ENCODE data around the gene TSKS. TPM values are rescaled to one million over a fixed set of nuclear protein-coding genes. Genes with fewer than 3 reads are reported as not detected.

The TSKS gene
- total and polyA plus RNA-seq, 3 experiments from 2014 or later = 0.42 to 0.79 TPM; not detected in 1

DNA sequence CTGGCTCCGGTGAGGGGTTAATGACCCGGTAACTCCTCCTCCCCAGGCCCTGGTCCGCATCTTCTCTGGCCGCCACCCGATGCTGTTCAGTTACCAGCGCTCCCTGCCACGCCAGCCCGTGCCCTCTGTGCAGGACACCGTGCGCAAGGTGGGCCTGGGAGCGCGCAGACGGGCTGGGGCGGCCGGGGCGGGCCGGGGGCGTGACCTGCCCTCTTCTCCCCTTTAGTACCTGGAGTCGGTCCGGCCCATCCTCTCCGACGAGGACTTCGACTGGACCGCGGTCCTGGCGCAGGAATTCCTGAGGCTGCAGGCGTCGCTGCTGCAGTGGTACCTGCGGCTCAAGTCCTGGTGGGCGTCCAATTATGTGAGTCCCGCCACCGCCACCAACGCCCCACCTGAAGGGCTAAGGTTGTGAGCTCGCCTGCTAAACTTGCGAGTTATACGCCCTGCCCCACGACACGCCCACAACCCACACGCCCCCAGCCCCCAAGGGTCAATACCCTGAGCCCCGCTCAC is 61.8 kb downstream of the TSKS start:
- Mint-ChIP-seq H3K9me3 (no peaks in the 10 kb centered on the region), H3K27ac (no peak overlapping the region), H3K27me3 (peaks cover 0 to 8% of the 10 kb centered on the region in 2 donors), H3K4me3 (no peak overlapping the region), H3K36me3 (no peaks in the 10 kb centered on the region), H3K4me1 (no peaks in the 10 kb centered on the region)
- CTCF ChIA-PET = no interaction called here
- no peak overlapping the region for H3K4me3 ChIP-seq (ENCODE audit: low read length)
- no peaks in the 10 kb centered on the region for H3K9me3 ChIP-seq (ENCODE audit: low read length)
- H3K27ac ChIP-seq (ENCODE audit: low read depth, low read length) = no peak overlapping the region
- POLR2A ChIA-PET = no interaction called here
- H3K36me3 ChIP-seq (ENCODE audit: insufficient read depth, low read length) = no peaks in the 10 kb centered on the region
- DNase-seq = no peak
- no peaks in the 10 kb centered on the region for H3K4me1 ChIP-seq (ENCODE audit: insufficient read depth, low read length)
- H3K27me3 ChIP-seq (ENCODE audit: insufficient read depth, low read length, poor library complexity, severe bottlenecking) = no peaks in the 10 kb centered on the region

DNA sequence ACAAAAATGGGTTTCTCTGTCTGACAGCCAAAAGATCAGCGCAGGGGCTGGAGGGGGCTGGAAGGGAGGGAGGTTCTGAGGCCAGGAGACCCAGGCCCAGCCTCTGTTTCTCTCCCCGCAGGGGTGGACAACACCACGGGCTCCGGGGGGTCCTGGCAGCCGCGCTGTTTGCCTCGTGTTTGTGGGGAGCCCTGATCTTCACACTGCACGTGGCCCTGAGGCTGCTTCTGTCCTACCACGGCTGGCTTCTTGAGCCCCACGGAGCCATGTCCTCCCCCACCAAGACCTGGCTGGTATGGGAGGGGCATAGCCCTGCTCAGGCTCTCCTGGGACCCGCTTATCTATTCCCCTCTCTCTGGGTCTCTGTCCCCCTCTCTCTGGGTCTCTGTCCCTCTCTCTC is 62.5 kb downstream of the TSKS start:
- no peaks in the 10 kb centered on the region for H3K9me3 Mint-ChIP-seq
- H3K27ac Mint-ChIP-seq = no peak overlapping the region
- no peak for DNase-seq
- POLR2A ChIA-PET = no interaction called here
- H3K36me3 Mint-ChIP-seq = no peaks in the 10 kb centered on the region
- CTCF ChIA-PET = no interaction called here
- H3K27ac ChIP-seq (ENCODE audit: low read depth, low read length) = no peak overlapping the region
- no peaks in the 10 kb centered on the region for H3K4me1 ChIP-seq (ENCODE audit: insufficient read depth, low read length)
- H3K4me1 Mint-ChIP-seq = no peaks in the 10 kb centered on the region
- H3K27me3 Mint-ChIP-seq = peaks cover 0 to 5% of the 10 kb centered on the region in 2 donors
- no peak overlapping the region for H3K4me3 Mint-ChIP-seq
- no peaks in the 10 kb centered on the region for H3K36me3 ChIP-seq (ENCODE audit: insufficient read depth, low read length)
- no peak overlapping the region for H3K4me3 ChIP-seq (ENCODE audit: low read length)
- no peaks in the 10 kb centered on the region for H3K9me3 ChIP-seq (ENCODE audit: low read length)
- H3K27me3 ChIP-seq (ENCODE audit: insufficient read depth, low read length, poor library complexity, severe bottlenecking) = no peaks in the 10 kb centered on the region

DNA sequence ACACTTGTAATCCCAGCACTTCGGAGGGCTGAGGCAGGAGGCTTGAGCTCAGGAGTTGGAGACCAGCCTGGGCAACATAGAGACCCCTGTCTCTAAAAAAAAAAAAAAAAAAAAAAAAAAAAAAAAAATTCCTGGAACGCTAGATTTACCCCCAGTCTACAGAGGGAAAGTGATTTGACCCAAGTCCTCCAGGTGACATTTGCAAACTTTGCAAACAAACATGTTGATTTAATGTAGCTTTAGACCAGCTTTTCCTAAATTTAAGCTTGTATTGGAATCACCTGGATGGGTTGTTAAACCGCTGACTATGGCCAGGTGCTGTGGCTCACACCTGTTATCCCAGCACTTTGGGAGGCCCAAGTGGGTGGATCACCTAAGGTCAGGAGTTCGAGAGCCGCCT is 63.7 kb downstream of the TSKS start:
- ChIA-PET CTCF (interaction anchor here (1.5 kb wide), 1 partner anchor 18 kb away, joined by 3 read pairs; no protein-coding TSS in a partner anchor), POLR2A (no interaction called here)
- Mint-ChIP-seq H3K9me3 (no peaks in the 10 kb centered on the region), H3K4me3 (no peak overlapping the region), H3K36me3 (no peaks in the 10 kb centered on the region), H3K27ac (no peak overlapping the region), H3K27me3 (peaks cover 0 to 7% of the 10 kb centered on the region in 2 donors), H3K4me1 (no peaks in the 10 kb centered on the region)
- no peaks in the 10 kb centered on the region for H3K9me3 ChIP-seq (ENCODE audit: low read length)
- DNase-seq = no peak
- H3K4me1 ChIP-seq (ENCODE audit: insufficient read depth, low read length) = no peaks in the 10 kb centered on the region
- no peak overlapping the region for H3K4me3 ChIP-seq (ENCODE audit: low read length)
- H3K27me3 ChIP-seq (ENCODE audit: insufficient read depth, low read length, poor library complexity, severe bottlenecking) = no peaks in the 10 kb centered on the region
- no peaks in the 10 kb centered on the region for H3K36me3 ChIP-seq (ENCODE audit: insufficient read depth, low read length)
- no peak overlapping the region for H3K27ac ChIP-seq (ENCODE audit: low read depth, low read length)

DNA sequence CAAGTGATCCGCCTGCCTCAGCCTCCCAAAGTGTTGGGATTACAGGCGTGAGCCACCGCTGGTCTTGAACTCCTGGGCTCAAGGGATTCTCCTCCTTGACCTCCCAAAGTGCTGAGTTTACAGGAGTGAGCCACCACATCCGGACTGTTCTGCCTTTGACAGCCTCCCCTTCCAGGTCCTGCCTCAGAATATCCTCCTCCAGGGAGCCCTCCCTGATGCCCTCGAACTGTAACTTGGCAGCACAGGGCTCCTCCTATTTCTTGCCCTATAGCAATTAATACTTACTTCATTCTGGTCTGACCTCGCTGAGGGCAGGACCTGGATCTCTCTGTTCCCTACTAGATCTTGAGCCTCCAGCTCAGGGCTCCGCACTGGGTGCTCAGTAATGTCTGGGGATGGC is 66.2 kb downstream of the TSKS start:
- Histone ChIP-seq H3K4me3 (ENCODE audit: low read length) (no peak overlapping the region), H3K27me3 (ENCODE audit: insufficient read depth, low read length, poor library complexity, severe bottlenecking) (no peaks in the 10 kb centered on the region), H3K9me3 (ENCODE audit: low read length) (no peaks in the 10 kb centered on the region), H3K4me1 (ENCODE audit: insufficient read depth, low read length) (no peaks in the 10 kb centered on the region), H3K27ac (ENCODE audit: low read depth, low read length) (no peak overlapping the region), H3K36me3 (ENCODE audit: insufficient read depth, low read length) (no peaks in the 10 kb centered on the region)
- no peak overlapping the region for H3K4me3 Mint-ChIP-seq
- H3K9me3 Mint-ChIP-seq = no peaks in the 10 kb centered on the region
- peaks cover 8 to 9% of the 10 kb centered on the region in 2 donors for H3K27me3 Mint-ChIP-seq
- ChIA-PET POLR2A (no interaction called here), CTCF (no interaction called here)
- DNase-seq = no peak
- H3K36me3 Mint-ChIP-seq = peaks cover 0 to 2% (median 0%) of the 10 kb centered on the region in 3 donors
- H3K27ac Mint-ChIP-seq = no peak overlapping the region
- H3K4me1 Mint-ChIP-seq = peaks cover 0 to 4% (median 2%) of the 10 kb centered on the region in 3 donors

DNA sequence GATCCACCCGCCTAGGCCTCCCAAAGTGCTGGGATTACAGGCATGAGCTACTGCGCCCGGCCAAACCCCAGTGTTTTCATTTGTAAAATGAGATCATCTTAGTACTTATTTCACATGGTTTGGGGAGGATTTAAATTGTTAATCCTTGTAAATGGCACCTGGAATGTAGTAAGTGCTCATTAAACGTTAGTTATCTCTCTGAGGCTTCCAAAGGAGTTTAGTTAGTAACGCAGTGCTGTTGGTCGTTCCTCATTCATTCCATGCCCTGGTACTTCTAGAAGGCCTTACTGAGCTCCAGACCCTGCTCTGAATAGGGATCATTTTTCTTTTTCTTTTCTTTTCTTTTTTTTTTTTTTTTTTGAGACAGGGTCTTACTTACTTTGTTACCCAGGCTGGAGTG is 67.0 kb downstream of the TSKS start:
- Histone ChIP-seq H3K36me3 (ENCODE audit: insufficient read depth, low read length) (no peaks in the 10 kb centered on the region), H3K9me3 (ENCODE audit: low read length) (no peaks in the 10 kb centered on the region), H3K4me3 (ENCODE audit: low read length) (no peak overlapping the region), H3K4me1 (ENCODE audit: insufficient read depth, low read length) (peaks cover 5% of the 10 kb centered on the region), H3K27me3 (ENCODE audit: insufficient read depth, low read length, poor library complexity, severe bottlenecking) (no peaks in the 10 kb centered on the region), H3K27ac (ENCODE audit: low read depth, low read length) (no peak overlapping the region)
- DNase-seq = no peak
- POLR2A ChIA-PET = no interaction called here
- CTCF ChIA-PET = interaction anchor here (0.9 kb wide), 1 partner anchor 12 kb away, joined by 3 read pairs; no protein-coding TSS in a partner anchor
- H3K27ac Mint-ChIP-seq = no peak overlapping the region
- H3K9me3 Mint-ChIP-seq = no peaks in the 10 kb centered on the region
- peaks cover 4 to 10% (median 5%) of the 10 kb centered on the region in 3 donors for H3K4me1 Mint-ChIP-seq
- no peak overlapping the region for H3K4me3 Mint-ChIP-seq
- peaks cover 8 to 15% of the 10 kb centered on the region in 2 donors for H3K27me3 Mint-ChIP-seq
- peaks cover 0 to 2% (median 0%) of the 10 kb centered on the region in 3 donors for H3K36me3 Mint-ChIP-seq

DNA sequence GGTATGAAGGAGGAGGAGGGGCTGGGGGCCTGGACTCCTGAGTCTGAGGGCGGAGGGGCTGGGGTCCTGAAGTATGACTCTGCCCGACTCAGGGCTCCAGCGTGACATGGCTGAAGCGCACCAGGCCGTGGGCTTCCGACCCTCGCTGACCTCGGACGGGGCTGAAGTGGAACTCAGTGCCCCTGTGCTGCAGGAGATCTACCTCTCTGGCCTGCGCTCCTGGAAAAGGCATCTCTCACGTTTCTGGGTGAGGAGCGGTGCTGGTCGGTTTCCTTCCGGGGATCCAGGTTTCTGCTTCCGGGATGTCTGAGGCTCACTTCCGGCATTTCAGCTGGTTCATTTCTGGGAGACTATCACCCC is 71.0 kb downstream of the TSKS start:
- Mint-ChIP-seq H3K27ac (peak overlapping the region in 1 of 8 donors; percentile 33), H3K36me3 (peaks cover 2 to 14% (median 3%) of the 10 kb centered on the region in 3 donors), H3K27me3 (peaks cover 21 to 24% of the 10 kb centered on the region in 2 donors), H3K4me3 (peak overlapping the region in 2 of 7 donors; percentile 26 to 41), H3K9me3 (no peaks in the 10 kb centered on the region), H3K4me1 (peaks cover 14 to 31% (median 14%) of the 10 kb centered on the region in 3 donors)
- Histone ChIP-seq H3K4me3 (ENCODE audit: low read length) (no peak overlapping the region), H3K27me3 (ENCODE audit: insufficient read depth, low read length, poor library complexity, severe bottlenecking) (no peaks in the 10 kb centered on the region), H3K36me3 (ENCODE audit: insufficient read depth, low read length) (no peaks in the 10 kb centered on the region), H3K9me3 (ENCODE audit: low read length) (no peaks in the 10 kb centered on the region), H3K27ac (ENCODE audit: low read depth, low read length) (no peak overlapping the region), H3K4me1 (ENCODE audit: insufficient read depth, low read length) (peaks cover 17% of the 10 kb centered on the region)
- POLR2A ChIA-PET = no interaction called here
- CTCF ChIA-PET = interaction anchor here (1.7 kb wide), 1 partner anchor 12 kb away, joined by 5 read pairs; no protein-coding TSS in a partner anchor
- DNase-seq = no peak

DNA sequence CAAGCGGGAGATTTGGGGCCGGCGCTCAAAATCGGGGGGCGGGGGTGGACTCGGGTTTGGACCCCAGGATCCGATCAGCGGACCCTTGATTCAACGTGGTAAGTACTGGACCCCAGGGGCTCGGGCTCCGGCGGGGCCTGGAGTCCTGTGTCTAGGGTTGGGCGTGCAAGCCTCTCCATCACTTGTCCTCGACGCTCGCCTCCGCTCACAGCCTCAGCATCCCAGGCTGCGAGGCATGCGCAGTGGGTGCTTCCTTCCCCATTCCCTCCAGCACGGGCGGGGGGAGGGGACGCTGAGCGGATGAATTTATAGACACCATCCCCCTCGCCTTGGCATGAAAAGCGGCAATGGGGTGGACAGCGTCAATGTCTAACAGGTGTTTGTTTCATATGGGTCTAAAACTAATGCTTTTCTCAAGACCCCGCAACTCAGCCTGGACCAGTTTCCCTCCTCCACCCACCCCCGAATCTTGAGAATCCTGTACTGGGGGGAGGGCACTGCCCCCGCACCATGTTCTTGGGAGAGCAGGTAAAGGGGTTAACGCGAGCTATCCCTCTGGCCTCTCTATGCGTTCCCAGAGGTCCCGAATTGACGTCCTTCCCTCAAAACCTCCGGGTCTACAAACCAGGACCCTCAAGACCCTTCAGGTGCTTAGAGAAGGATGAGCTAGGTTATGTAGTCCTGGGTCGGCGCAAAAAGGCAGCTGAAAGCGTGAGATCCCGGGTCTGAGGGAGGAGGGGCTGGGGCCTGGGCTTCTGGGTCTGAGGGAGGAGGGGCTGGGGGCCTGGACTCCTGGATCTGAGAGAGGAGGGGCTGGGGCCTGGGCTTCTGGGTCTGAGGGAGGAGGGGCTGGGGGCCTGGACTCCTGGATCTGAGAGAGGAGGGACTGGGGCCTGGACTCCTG is 71.6 kb downstream of the TSKS start:
- peak in 1 of 5 donors; percentile 14 for DNase-seq
- H3K4me3 ChIP-seq (ENCODE audit: low read length) = peak overlapping the region; percentile 47

DNA sequence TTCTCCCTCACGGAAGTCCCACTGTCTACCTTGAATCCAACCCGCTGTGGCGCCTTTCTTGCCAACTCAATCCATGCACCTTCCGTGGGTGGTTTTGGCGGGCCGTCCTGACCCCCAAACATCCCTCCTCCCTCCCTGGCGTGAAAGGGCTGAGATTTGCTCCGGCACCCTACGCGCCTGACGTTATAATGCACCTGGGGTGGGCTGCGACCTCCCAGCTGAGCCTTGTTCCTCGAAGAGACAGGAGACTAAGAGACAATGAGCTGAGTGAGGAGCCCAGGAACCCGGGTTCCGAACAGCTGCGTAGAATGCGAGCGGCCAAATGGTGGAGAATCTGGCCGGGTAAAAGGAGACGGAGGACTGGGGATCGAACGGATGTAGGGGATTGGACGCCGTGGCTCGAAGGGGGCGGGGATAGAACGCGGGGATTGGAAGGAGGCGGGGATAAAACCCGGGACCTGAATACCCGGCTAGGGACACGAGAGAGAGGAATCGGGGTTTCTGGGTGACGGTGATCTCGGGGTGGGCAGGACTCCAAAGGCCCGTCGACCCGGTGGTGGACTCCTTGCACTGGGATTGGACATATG is 72.4 kb downstream of the TSKS start, which contains the start of gene CPT1C:
CPT1C (plus strand) TSS at position 461 of the 587 bp plus-strand sequence. CDS start 1,137 bp downstream, outside the sequence.
- ChIA-PET POLR2A (no interaction called here), CTCF (interaction anchor here (1.4 to 1.7 kb wide), 2 partner anchors 10 kb away, joined by 3 to 5 read pairs; no protein-coding TSS in a partner anchor)
- Histone ChIP-seq H3K27me3 (ENCODE audit: insufficient read depth, low read length, poor library complexity, severe bottlenecking) (no peaks in the 10 kb centered on the region), H3K4me1 (ENCODE audit: insufficient read depth, low read length) (peaks cover 17% of the 10 kb centered on the region), H3K4me3 (ENCODE audit: low read length) (peak within 1 kb of the TSS; percentile 47), H3K36me3 (ENCODE audit: insufficient read depth, low read length) (peaks cover under 1% of the 10 kb centered on the region), H3K9me3 (ENCODE audit: low read length) (no peaks in the 10 kb centered on the region), H3K27ac (ENCODE audit: low read depth, low read length) (no peak within 1 kb of the TSS)
- H3K4me3 Mint-ChIP-seq = peak within 1 kb of the TSS; percentile 80 to 87 (median 84)
- H3K27me3 Mint-ChIP-seq = peaks cover 21 to 24% of the 10 kb centered on the region in 2 donors
- DNase-seq = peak; percentile 16 to 64 (median 39)
- peak within 1 kb of the TSS in 7 of 8 donors; percentile 6 to 86 (median 54) for H3K27ac Mint-ChIP-seq
- H3K36me3 Mint-ChIP-seq = peaks cover 2 to 23% (median 3%) of the 10 kb centered on the region in 3 donors
- peaks cover 14 to 31% (median 14%) of the 10 kb centered on the region in 3 donors for H3K4me1 Mint-ChIP-seq
- no peaks in the 10 kb centered on the region for H3K9me3 Mint-ChIP-seq

More for the DNA sequence above, 71.6 kb downstream of the TSKS start:
- H3K27me3 ChIP-seq (ENCODE audit: insufficient read depth, low read length, poor library complexity, severe bottlenecking) = no peaks in the 10 kb centered on the region
- peaks cover 17% of the 10 kb centered on the region for H3K4me1 ChIP-seq (ENCODE audit: insufficient read depth, low read length)
- Mint-ChIP-seq H3K27ac (peak overlapping the region in 4 of 8 donors; percentile 6 to 86 (median 50)), H3K36me3 (peaks cover 2 to 18% (median 3%) of the 10 kb centered on the region in 3 donors), H3K4me3 (peak overlapping the region; percentile 80 to 87 (median 84)), H3K9me3 (no peaks in the 10 kb centered on the region), H3K27me3 (peaks cover 21 to 24% of the 10 kb centered on the region in 2 donors), H3K4me1 (peaks cover 14 to 31% (median 14%) of the 10 kb centered on the region in 3 donors)
- ChIA-PET POLR2A (no interaction called here), CTCF (interaction anchor here (1.7 kb wide), 1 partner anchor 11 kb away, joined by 5 read pairs; no protein-coding TSS in a partner anchor)
- H3K27ac ChIP-seq (ENCODE audit: low read depth, low read length) = no peak overlapping the region
- H3K9me3 ChIP-seq (ENCODE audit: low read length) = no peaks in the 10 kb centered on the region
- H3K36me3 ChIP-seq (ENCODE audit: insufficient read depth, low read length) = no peaks in the 10 kb centered on the region

Measured in CD8-positive, alpha-beta memory T cell (primary cell).